IMR-90 (cell line): ENCODE results near the gene IRGQ. TPM values are rescaled to one million over a fixed set of nuclear protein-coding genes. Genes with fewer than 3 reads are reported as not detected.

Source experiments
- ATAC-seq: fragments of 200-7000 bp; cut with Tn5 transposase; 2 replicates; pipeline ENCODE4 v1.9.1; 2020; ENCODE audit warnings: low read depth, mild to moderate bottlenecking, moderate library complexity
- BruUV-seq: library from RNA; stranded (reverse); fragments of 400-500 nt; replicated peaks from 2 replicates; lab custom pipeline; 2021; lab: Mats Ljungman, UMichigan
- CTCF ChIA-PET: fragments of 300-600 bp; formaldehyde crosslinking; extraction: SDS; loops from one replicate; lab custom pipeline; 2021; ENCODE audit warnings: antibody characterized with exemption; lab: Yijun Ruan, JAX
- POLR2A ChIA-PET: fragments of 300-600 bp; sonication (Branson Sonifier 250); formaldehyde crosslinking; loops from one replicate; lab custom pipeline; 2022; ENCODE audit warnings: antibody characterized with exemption; ENCODE audit not compliant: unreplicated experiment; lab: Charles Lee
- DNase-seq: peaks from one replicate; pipeline ENCODE4 v3.0.0; 2013
- H2AFZ ChIP-seq: replicated peaks from 2 replicates; pipeline ENCODE3; 2013; ENCODE audit warnings: low read length, mild to moderate bottlenecking; ENCODE audit not compliant: poor library complexity
- H2AK5ac ChIP-seq: 2 replicates; pipeline ENCODE4 v1.6.1; 2013; ENCODE audit warnings: low read depth, low read length, inconsistent platforms
- H2AK9ac ChIP-seq: replicated peaks from 2 replicates; pipeline ENCODE3; 2013; ENCODE audit warnings: mild to moderate bottlenecking, low read depth, low read length, moderate library complexity; ENCODE audit not compliant: poor library complexity
- H2BK120ac ChIP-seq: 2 replicates; pipeline ENCODE4 v1.6.1; 2013; ENCODE audit warnings: low read depth, low read length, inconsistent platforms
- H2BK15ac ChIP-seq: 3 replicates; pipeline ENCODE4 v1.6.1; 2013; ENCODE audit warnings: low read depth, low read length, inconsistent platforms
- H2BK20ac ChIP-seq: 2 replicates; pipeline ENCODE4 v1.6.1; 2013; ENCODE audit warnings: low read depth, mild to moderate bottlenecking, inconsistent platforms, low read length, moderate library complexity
- H2BK5ac ChIP-seq: 2 replicates; pipeline ENCODE4 v1.6.1; 2013; ENCODE audit warnings: mild to moderate bottlenecking, low read depth, low read length, inconsistent platforms; ENCODE audit not compliant: poor library complexity, severe bottlenecking
- H3K14ac ChIP-seq: replicated peaks from 2 replicates; pipeline ENCODE4 v1.6.1; 2013; ENCODE audit warnings: low read depth, low read length, inconsistent platforms
- H3K18ac ChIP-seq: 2 replicates; pipeline ENCODE4 v1.6.1; 2013; ENCODE audit warnings: low read depth, low read length, control low read depth
- H3K23ac ChIP-seq: 2 replicates; pipeline ENCODE4 v1.6.1; 2013; ENCODE audit warnings: low read depth, low read length, inconsistent platforms
- H3K27ac ChIP-seq: 2 replicates; pipeline ENCODE4 v1.5.1; 2013; ENCODE audit warnings: mild to moderate bottlenecking, control low read depth, low read length; ENCODE audit not compliant: insufficient read depth
- H3K27me3 ChIP-seq: 2 replicates; pipeline ENCODE4 v1.6.1; 2013; ENCODE audit warnings: low read length; ENCODE audit not compliant: control insufficient read depth, insufficient read depth
- H3K36me3 ChIP-seq: 2 replicates; pipeline ENCODE4 v1.6.1; 2013; ENCODE audit warnings: low read length, mixed read lengths; ENCODE audit not compliant: control insufficient read depth, insufficient read depth
- H3K4ac ChIP-seq: 2 replicates; pipeline ENCODE4 v1.6.1; 2013; ENCODE audit warnings: low read depth, low read length, inconsistent platforms
- H3K4me1 ChIP-seq: 2 replicates; pipeline ENCODE4 v1.6.1; 2013; ENCODE audit warnings: low read length, mixed read lengths; ENCODE audit not compliant: control insufficient read depth, insufficient read depth
- H3K4me2 ChIP-seq: 2 replicates; pipeline ENCODE4 v1.6.1; 2013; ENCODE audit warnings: low read depth, mild to moderate bottlenecking, control low read depth, low read length, moderate library complexity
- H3K4me3 ChIP-seq: 2 replicates; pipeline ENCODE4 v1.5.1; 2013; ENCODE audit warnings: low read depth, mild to moderate bottlenecking, control low read depth, low read length, moderate library complexity; ENCODE audit not compliant: insufficient read depth
- H3K56ac ChIP-seq: 2 replicates; pipeline ENCODE4 v1.6.1; 2013; ENCODE audit warnings: low read length, inconsistent platforms; ENCODE audit not compliant: insufficient read depth; ENCODE audit errors: extremely low read depth
- H3K79me1 ChIP-seq, 2 experiments: 2 replicates each; pipeline ENCODE4 v1.6.1; 2013; ENCODE audit warnings: low read length in 2 of 2, inconsistent platforms in 1 of 2, low read depth in 1 of 2
- H3K9ac ChIP-seq: 2 replicates; pipeline ENCODE4 v1.6.1; 2013; ENCODE audit warnings: low read depth, low read length, control low read depth
- H3K9me1 ChIP-seq: 2 replicates; pipeline ENCODE4 v1.6.1; 2013; ENCODE audit warnings: low read length, inconsistent platforms; ENCODE audit not compliant: insufficient read depth
- H3K9me3 ChIP-seq: 2 replicates; pipeline ENCODE4 v1.6.1; 2013; ENCODE audit warnings: low read length; ENCODE audit not compliant: control insufficient read depth, insufficient read depth
- H4K20me1 ChIP-seq: 2 replicates; pipeline ENCODE4 v1.6.1; 2013; ENCODE audit warnings: low read length, inconsistent platforms; ENCODE audit not compliant: insufficient read depth
- H4K5ac ChIP-seq: 2 replicates; pipeline ENCODE4 v1.6.1; 2013; ENCODE audit warnings: mild to moderate bottlenecking, low read depth, low read length, control low read depth
- H4K8ac ChIP-seq, 2 experiments: 2 replicates each; pipeline ENCODE4 v1.6.1; 2013; ENCODE audit warnings: low read depth in 2 of 2, low read length in 2 of 2, control low read depth in 1 of 2, inconsistent platforms in 1 of 2
- H4K91ac ChIP-seq: 2 replicates; pipeline ENCODE4 v1.6.1; 2013; ENCODE audit warnings: low read depth, low read length, inconsistent platforms; ENCODE audit not compliant: insufficient read depth
- CHD1 ChIP-seq: IDR thresholded peaks from 2 replicates; pipeline ENCODE4 v1.6.1; 2012; ENCODE audit warnings: low read depth, low read length, improper control_type of control experiment
- MAFK ChIP-seq: IDR thresholded peaks from 2 replicates; pipeline ENCODE4 v1.6.1; 2012; ENCODE audit warnings: low read depth, low read length, improper control_type of control experiment
- MAZ ChIP-seq: IDR thresholded peaks from 2 replicates; pipeline ENCODE4 v1.6.1; 2012; ENCODE audit warnings: low read depth, mild to moderate bottlenecking, low read length, improper control_type of control experiment, moderate library complexity, borderline replicate concordance
- MXI1 ChIP-seq: IDR thresholded peaks from 2 replicates; pipeline ENCODE4 v1.6.1; 2012; ENCODE audit warnings: low read depth, mild to moderate bottlenecking, low read length, moderate library complexity, borderline replicate concordance
- POLR2A ChIP-seq: IDR thresholded peaks from 2 replicates; pipeline ENCODE4 v1.6.1; 2012; ENCODE audit warnings: mild to moderate bottlenecking, low read depth, low read length
- RAD21 ChIP-seq: IDR thresholded peaks from 2 replicates; pipeline ENCODE4 v1.6.1; 2012; ENCODE audit warnings: low read length, improper control_type of control experiment
- RCOR1 ChIP-seq: IDR thresholded peaks from 2 replicates; pipeline ENCODE4 v1.6.1; 2012; ENCODE audit warnings: mild to moderate bottlenecking, low read length, improper control_type of control experiment; ENCODE audit not compliant: insufficient replicate concordance
- RFX5 ChIP-seq: IDR thresholded peaks from 2 replicates; pipeline ENCODE4 v1.8.0; 2012; ENCODE audit warnings: low read depth, mild to moderate bottlenecking, low read length, moderate library complexity
- WGBS, 2 experiments: methylation state at CpG; one replicate each; pipeline versions ENCODE4 v1.1.5 to v1.1.7; 2013; ENCODE audit warnings: missing lambda C conversion rate in 2 of 2; ENCODE audit not compliant: insufficient read length in 1 of 2; ENCODE audit errors: extremely low coverage in 2 of 2; 5-methylcytosine and 5-hydroxymethylcytosine counted together
- dilution Hi-C: fragments of 300-500 bp; cut with HindIII; formaldehyde crosslinking; loops from one replicate; pipeline ENCODE4 v1.14.3; 2018; ENCODE audit warnings: low sequenced_read_pairs; ENCODE audit not compliant: unreplicated experiment
- in situ Hi-C: fragments of 300-500 bp; cut with MboI; formaldehyde crosslinking; loops from 3 replicates; pipeline ENCODE4 v1.14.3; 2019; ENCODE audit warnings: low sequenced_read_pairs, inconsistent platforms, mixed read lengths
- intact Hi-C: fragments of 100-400 bp; cut with micrococcal nuclease; formaldehyde crosslinking; loops from 2 replicates; pipeline ENCODE4 v1.10.0; 2022
- polyA plus RNA-seq, 3 experiments: library from polyadenylated mRNA; depleted of rRNA; stranded (reverse); fragments of >200 nt; gene quantifications; 2 replicates each; pipeline ENCODE4 v1.2.3, GENCODE V29; 2012; ENCODE audit warnings: low replicate concordance in 1 of 3
- total RNA-seq: library from RNA; depleted of rRNA; stranded (reverse); fragments of >200 nt; gene quantifications from 2 replicates; pipeline ENCODE4 v1.2.3, GENCODE V29; 2012
- TF ChIP-seq, protein P1 (sequence below): fragments of 150-350 bp; IDR thresholded peaks from 2 replicates; pipeline ENCODE4 v1.6.1; 2017; ENCODE audit warnings: mild to moderate bottlenecking, antibody characterized with exemption, low read length, low read depth

Gene IRGQ
- total and polyA plus RNA-seq, 2 of the 4 experiments (the other 2 are of a cell fraction) = 9.0 to 9.9 TPM

DNA sequence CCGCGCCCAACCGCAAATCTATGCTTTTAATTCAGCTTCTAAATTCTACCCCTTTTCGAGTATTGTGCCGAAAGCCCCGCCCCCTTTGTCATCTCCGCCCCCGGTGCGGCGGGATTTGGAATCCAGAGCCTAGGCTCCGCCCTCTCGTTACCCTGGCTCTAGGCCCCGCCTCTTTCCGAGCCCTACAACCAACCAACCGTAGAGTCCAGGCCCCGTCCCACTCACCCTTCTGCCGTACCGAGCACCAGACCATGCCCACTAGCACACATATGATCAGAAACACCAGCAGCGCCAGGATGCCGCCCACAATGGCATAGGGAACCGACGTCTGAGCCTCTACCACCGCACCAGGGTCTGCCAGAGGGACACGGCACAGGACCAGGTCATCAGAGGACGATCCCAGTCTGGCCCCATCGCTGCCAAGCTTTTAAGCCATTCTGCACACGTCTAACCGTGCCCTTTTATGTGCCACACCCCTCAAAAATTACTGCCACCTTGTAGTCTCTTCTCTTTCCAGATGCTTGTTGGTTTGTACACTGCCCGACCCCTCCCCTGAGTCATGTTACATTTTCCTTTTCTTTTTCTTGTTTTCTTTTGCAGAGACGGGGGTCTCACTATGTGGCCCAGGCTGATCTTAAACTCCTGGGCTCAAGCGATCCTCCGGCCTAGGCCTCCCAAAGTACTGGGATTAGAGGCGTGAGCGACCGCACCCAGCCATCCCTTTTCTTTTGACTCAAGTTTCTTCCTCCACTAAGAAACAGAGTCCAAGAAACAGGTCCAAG, 28.1 kb upstream of the IRGQ start:
- DNase-seq (no peak), ATAC-seq (no peak)
- no peak overlapping the region for H3K9ac ChIP-seq
- no peak overlapping the region for H4K8ac ChIP-seq
- H2AK9ac ChIP-seq = no peak overlapping the region
- H3K9me1 ChIP-seq = peaks cover 3% of the 10 kb centered on the region; the same call in 1 of the 2 replicates
- CTCF ChIA-PET = interaction anchor here (0.6 kb wide), 2 partner anchors 24 to 98 kb away, joined by 3 read pairs; no protein-coding TSS in a partner anchor
- dilution Hi-C loops = no loop called here
- no peak overlapping the region for H2BK15ac ChIP-seq
- no peak overlapping the region for H2BK20ac ChIP-seq
- no peak overlapping the region for H3K18ac ChIP-seq
- peaks cover 8 to 17% of the 10 kb centered on the region in 2 experiments; a peak in 3 of 4 replicates for H3K79me1 ChIP-seq
- no peaks in the 10 kb centered on the region for H3K27me3 ChIP-seq
- no peak overlapping the region for H2BK120ac ChIP-seq
- H2BK5ac ChIP-seq = no peak overlapping the region
- H2AFZ ChIP-seq = no peak overlapping the region
- H3K4me2 ChIP-seq = no peak overlapping the region
- no peak overlapping the region for H3K14ac ChIP-seq
- POLR2A ChIA-PET = no interaction called here
- H3K4me3 ChIP-seq = no peak overlapping the region
- H3K23ac ChIP-seq = no peak overlapping the region
- H3K4me1 ChIP-seq = peaks cover 3% of the 10 kb centered on the region
- H3K36me3 ChIP-seq = no peaks in the 10 kb centered on the region
- no peak overlapping the region for H3K56ac ChIP-seq
- in situ Hi-C loops = no loop called here
- H3K9me3 ChIP-seq = no peaks in the 10 kb centered on the region
- no peak overlapping the region for H3K27ac ChIP-seq
- H4K91ac ChIP-seq = no peak overlapping the region
- no peak overlapping the region for H4K5ac ChIP-seq
- H3K4ac ChIP-seq = no peak overlapping the region
- TF ChIP-seq RFX5 (no peak), POLR2A (no peak), RAD21 (no peak), MXI1 (no peak), MAFK (no peak), CHD1 (no peak), RCOR1 (no peak), MAZ (no peak)
- TF ChIP-seq, protein P1, sequence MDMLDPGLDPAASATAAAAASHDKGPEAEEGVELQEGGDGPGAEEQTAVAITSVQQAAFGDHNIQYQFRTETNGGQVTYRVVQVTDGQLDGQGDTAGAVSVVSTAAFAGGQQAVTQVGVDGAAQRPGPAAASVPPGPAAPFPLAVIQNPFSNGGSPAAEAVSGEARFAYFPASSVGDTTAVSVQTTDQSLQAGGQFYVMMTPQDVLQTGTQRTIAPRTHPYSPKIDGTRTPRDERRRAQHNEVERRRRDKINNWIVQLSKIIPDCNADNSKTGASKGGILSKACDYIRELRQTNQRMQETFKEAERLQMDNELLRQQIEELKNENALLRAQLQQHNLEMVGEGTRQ = no peak
- intact Hi-C loops = no loop called here
- WGBS, 2 experiments = 88% methylated on average over 26 of the region's 35 CpGs; no CpG with 5 or more reads in 1 of the 2 experiments
- no TSS peak for BruUV-seq
- no peaks in the 10 kb centered on the region for H4K20me1 ChIP-seq
- no peak overlapping the region for H2AK5ac ChIP-seq
